GM23248 (cell line): Measurements from ENCODE around the gene PCCA.

Experiments used
- EZH2 ChIP-seq: fragments of 200-600 bp; sonication (generic); IDR thresholded peaks from 2 replicates; pipeline ENCODE4 v1.6.1; 2018; ENCODE audit warnings: antibody characterized with exemption, mild to moderate bottlenecking; ENCODE audit not compliant: insufficient read depth, poor library complexity, severe bottlenecking
- EZH2phosphoT487 ChIP-seq: fragments of 200-600 bp; sonication (generic); IDR thresholded peaks from 2 replicates; pipeline ENCODE4 v1.6.1; 2018; ENCODE audit warnings: antibody characterized with exemption, moderate library complexity, mild to moderate bottlenecking, low read depth; ENCODE audit not compliant: insufficient read depth

- TF ChIP-seq EZH2phosphoT487 (no peak), EZH2 (no peak)
Observed at GRCh38 chr13:100175803-100176182, 86.9 kb downstream of the PCCA start.
